PC-9 (cell line): ENCODE measurements around the gene DEFB110. TPM values are rescaled to one million over a fixed set of nuclear protein-coding genes. Genes with fewer than 3 reads are reported as not detected.

Experiments used
- BruUV-seq: library from RNA; stranded (reverse); fragments of 400-500 nt; replicated peaks from 2 replicates; lab custom pipeline; 2021; lab: Mats Ljungman, UMichigan
- CTCF ChIA-PET: fragments of 300-600 bp; sonication (Branson Sonifier 250); formaldehyde crosslinking; loops from one replicate; lab custom pipeline; 2022; ENCODE audit warnings: antibody characterized with exemption; lab: Charles Lee
- POLR2A ChIA-PET: fragments of 300-600 bp; sonication (Branson Sonifier 250); formaldehyde crosslinking; loops from one replicate; lab custom pipeline; 2022; ENCODE audit warnings: antibody characterized with exemption; ENCODE audit not compliant: unreplicated experiment; lab: Charles Lee
- DNase-seq, 2 experiments: peaks; one replicate each; pipeline versions ENCODE4 v3.0.0 to v3.0.0-alpha.2; 2015 to 2022; ENCODE audit warnings: mixed read lengths in 1 of 2
- H2AFZ ChIP-seq: fragments of 200-600 bp; sonication (generic); 2 replicates; pipeline ENCODE4 v1.8.1; 2017; ENCODE audit warnings: antibody characterized with exemption
- H3F3A ChIP-seq: fragments of 200-600 bp; sonication (generic); 2 replicates; pipeline ENCODE4 v1.8.1; 2017; ENCODE audit warnings: antibody characterized with exemption, mild to moderate bottlenecking, low read depth; ENCODE audit not compliant: insufficient read depth
- H3K27ac ChIP-seq: fragments of 200-600 bp; sonication (generic); 2 replicates; pipeline ENCODE4 v1.6.1; 2016; ENCODE audit warnings: mixed run types
- H3K27me3 ChIP-seq: fragments of 200-600 bp; sonication (generic); 2 replicates; pipeline ENCODE4 v1.6.1; 2016; ENCODE audit warnings: low read depth, mixed run types; ENCODE audit not compliant: insufficient read depth
- H3K36me3 ChIP-seq: fragments of 200-600 bp; sonication (generic); 2 replicates; pipeline ENCODE4 v1.6.1; 2016; ENCODE audit warnings: low read depth, mixed run types
- H3K4me1 ChIP-seq: fragments of 200-600 bp; sonication (generic); replicated peaks from 2 replicates; pipeline ENCODE4 v1.6.1; 2016; ENCODE audit warnings: mixed run types; ENCODE audit not compliant: insufficient read depth
- H3K4me2 ChIP-seq: fragments of 200-600 bp; sonication (generic); 2 replicates; pipeline ENCODE4 v1.6.1; 2017; ENCODE audit warnings: mixed run types
- H3K4me3 ChIP-seq: fragments of 200-600 bp; sonication (generic); 2 replicates; pipeline ENCODE4 v1.6.1; 2016; ENCODE audit warnings: mixed run types
- H3K79me2 ChIP-seq: fragments of 200-600 bp; sonication (generic); 2 replicates; pipeline ENCODE4 v1.6.1; 2017; ENCODE audit warnings: low read depth, mixed run types
- H3K9me2 ChIP-seq: fragments of 200-600 bp; sonication (generic); 2 replicates; pipeline ENCODE4 v1.8.1; 2017; ENCODE audit warnings: mild to moderate bottlenecking; ENCODE audit not compliant: insufficient read depth
- H3K9me3 ChIP-seq: fragments of 200-600 bp; sonication (generic); 2 replicates; pipeline ENCODE4 v1.8.1; 2016; ENCODE audit warnings: low read depth; ENCODE audit not compliant: insufficient read depth
- H4K20me1 ChIP-seq: fragments of 200-600 bp; sonication (generic); 2 replicates; pipeline ENCODE4 v1.8.1; 2017; ENCODE audit not compliant: insufficient read depth
- EZH2 ChIP-seq: fragments of 200-600 bp; sonication (generic); IDR thresholded peaks from 2 replicates; pipeline ENCODE4 v1.8.0; 2017; ENCODE audit warnings: antibody characterized with exemption, low read depth
- intact Hi-C: fragments of 100-400 bp; cut with micrococcal nuclease; formaldehyde crosslinking; loops from one replicate; pipeline ENCODE4 v1.10.0; 2022; ENCODE audit not compliant: unreplicated experiment
- total RNA-seq: library from RNA; stranded (reverse); gene quantifications from 2 replicates; pipeline ENCODE4 v1.2.3, GENCODE V29; 2021
- TF ChIP-seq, protein P1 (sequence below): fragments of 200-600 bp; sonication (generic); conservative IDR thresholded peaks from 2 replicates; pipeline ENCODE4 v1.6.1; 2017; ENCODE audit warnings: mixed run types, antibody characterized with exemption, mild to moderate bottlenecking, moderate library complexity

The DEFB110 gene
- total RNA-seq, 1 experiment from 2014 or later, result not detected

- DNase-seq, result no peak
- H3K4me3 ChIP-seq, result no peak overlapping the region
- H3K9me3 ChIP-seq, result no peaks in the 10 kb centered on the region
- H4K20me1 ChIP-seq, result no peaks in the 10 kb centered on the region
- H3K36me3 ChIP-seq, result no peaks in the 10 kb centered on the region
- no peaks in the 10 kb centered on the region for H3K9me2 ChIP-seq
- no peak overlapping the region for H3K4me2 ChIP-seq
- H3F3A ChIP-seq, result no peaks in the 10 kb centered on the region
- no TSS peak for BruUV-seq
- TF ChIP-seq, protein P1, sequence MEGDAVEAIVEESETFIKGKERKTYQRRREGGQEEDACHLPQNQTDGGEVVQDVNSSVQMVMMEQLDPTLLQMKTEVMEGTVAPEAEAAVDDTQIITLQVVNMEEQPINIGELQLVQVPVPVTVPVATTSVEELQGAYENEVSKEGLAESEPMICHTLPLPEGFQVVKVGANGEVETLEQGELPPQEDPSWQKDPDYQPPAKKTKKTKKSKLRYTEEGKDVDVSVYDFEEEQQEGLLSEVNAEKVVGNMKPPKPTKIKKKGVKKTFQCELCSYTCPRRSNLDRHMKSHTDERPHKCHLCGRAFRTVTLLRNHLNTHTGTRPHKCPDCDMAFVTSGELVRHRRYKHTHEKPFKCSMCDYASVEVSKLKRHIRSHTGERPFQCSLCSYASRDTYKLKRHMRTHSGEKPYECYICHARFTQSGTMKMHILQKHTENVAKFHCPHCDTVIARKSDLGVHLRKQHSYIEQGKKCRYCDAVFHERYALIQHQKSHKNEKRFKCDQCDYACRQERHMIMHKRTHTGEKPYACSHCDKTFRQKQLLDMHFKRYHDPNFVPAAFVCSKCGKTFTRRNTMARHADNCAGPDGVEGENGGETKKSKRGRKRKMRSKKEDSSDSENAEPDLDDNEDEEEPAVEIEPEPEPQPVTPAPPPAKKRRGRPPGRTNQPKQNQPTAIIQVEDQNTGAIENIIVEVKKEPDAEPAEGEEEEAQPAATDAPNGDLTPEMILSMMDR, result no peak
- TF ChIP-seq EZH2, result no peak
- intact Hi-C loops, result no loop called here
- ChIA-PET POLR2A (interaction anchor here (0.6 kb wide), 1 partner anchor 17 kb away, joined by 4 read pairs; no protein-coding TSS in a partner anchor), CTCF (no interaction called here)
- H3K27me3 ChIP-seq, result no peaks in the 10 kb centered on the region
- no peaks in the 10 kb centered on the region for H3K4me1 ChIP-seq
- no peaks in the 10 kb centered on the region for H3K79me2 ChIP-seq
- no peak overlapping the region for H2AFZ ChIP-seq
- no peak overlapping the region for H3K27ac ChIP-seq
These were observed 32.9 kb downstream of the DEFB110 start for GRCh38 chr6:49988900-49989299.

GRCh38 chr6:49987749-49988148 lies 34.0 kb downstream of the DEFB110 start:
- no peak overlapping the region for H3K27ac ChIP-seq
- no peaks in the 10 kb centered on the region for H3K9me3 ChIP-seq
- TF ChIP-seq, protein P1, result no peak
- no peak for TF ChIP-seq EZH2
- ChIA-PET CTCF (no interaction called here), POLR2A (no interaction called here)
- H3K36me3 ChIP-seq, result no peaks in the 10 kb centered on the region
- intact Hi-C loops, result no loop called here
- H3F3A ChIP-seq, result no peaks in the 10 kb centered on the region
- BruUV-seq, result no TSS peak
- no peaks in the 10 kb centered on the region for H3K79me2 ChIP-seq
- H3K27me3 ChIP-seq, result no peaks in the 10 kb centered on the region
- H3K4me2 ChIP-seq, result no peak overlapping the region
- no peaks in the 10 kb centered on the region for H4K20me1 ChIP-seq
- no peaks in the 10 kb centered on the region for H3K9me2 ChIP-seq
- no peak overlapping the region for H2AFZ ChIP-seq
- H3K4me3 ChIP-seq, result no peak overlapping the region
- no peak for DNase-seq
- no peaks in the 10 kb centered on the region for H3K4me1 ChIP-seq

GRCh38 chr6:49986551-49986950 lies 35.2 kb downstream of the DEFB110 start:
- ChIA-PET CTCF (no interaction called here), POLR2A (no interaction called here)
- no peaks in the 10 kb centered on the region for H3K36me3 ChIP-seq
- no peak overlapping the region for H3K4me2 ChIP-seq
- TF ChIP-seq EZH2, result no peak
- TF ChIP-seq, protein P1, result no peak
- no peak overlapping the region for H2AFZ ChIP-seq
- no peaks in the 10 kb centered on the region for H3K27me3 ChIP-seq
- H3K9me2 ChIP-seq, result no peaks in the 10 kb centered on the region
- no peaks in the 10 kb centered on the region for H3K9me3 ChIP-seq
- no peaks in the 10 kb centered on the region for H4K20me1 ChIP-seq
- no peak overlapping the region for H3K27ac ChIP-seq
- H3F3A ChIP-seq, result no peaks in the 10 kb centered on the region
- no peak for DNase-seq
- intact Hi-C loops, result no loop called here
- no peaks in the 10 kb centered on the region for H3K4me1 ChIP-seq
- H3K4me3 ChIP-seq, result no peak overlapping the region
- BruUV-seq, result no TSS peak
- no peaks in the 10 kb centered on the region for H3K79me2 ChIP-seq
